Fibroblast of lung (primary cell): ENCODE data around the gene ATG14. TPM values are rescaled to one million over a fixed set of nuclear protein-coding genes. Genes with fewer than 3 reads are reported as not detected.

ENCODE experiments used
- DNase-seq, 2 donors: peaks; one replicate each; pipeline versions ENCODE4 v3.0.0 to v3.0.0-alpha.2; 2010; ENCODE audit warnings: low read depth in 2 of 2
- H2AFZ ChIP-seq: 2 replicates; pipeline ENCODE4 v1.5.1; 2012; ENCODE audit warnings: low read length, control low read depth, inconsistent platforms
- H3K27ac ChIP-seq: 2 replicates; pipeline ENCODE4 v1.5.1; 2011; ENCODE audit warnings: low read length, control low read depth; ENCODE audit not compliant: insufficient read depth
- H3K27me3 ChIP-seq: 2 replicates; pipeline ENCODE4 v1.5.1; 2011; ENCODE audit warnings: mild to moderate bottlenecking, low read length; ENCODE audit not compliant: control insufficient read depth, insufficient read depth
- H3K36me3 ChIP-seq: 2 replicates; pipeline ENCODE4 v1.5.1; 2011; ENCODE audit warnings: low read length; ENCODE audit not compliant: control insufficient read depth, insufficient read depth
- H3K4me1 ChIP-seq: 2 replicates; pipeline ENCODE4 v1.5.1; 2011; ENCODE audit warnings: low read length; ENCODE audit not compliant: control insufficient read depth, insufficient read depth; ENCODE audit errors: extremely low read depth
- H3K4me2 ChIP-seq: 2 replicates; pipeline ENCODE4 v1.5.1; 2011; ENCODE audit warnings: low read length, control low read depth; ENCODE audit not compliant: insufficient read depth; ENCODE audit errors: extremely low read depth
- H3K4me3 ChIP-seq, 4 experiments: fragments of 200-600 bp in 1 of 4; sonication (generic) in 1 of 4; replicated peaks in 1 of 4; 2 replicates each; pipeline ENCODE4 v1.5.1; 2011 to 2016; ENCODE audit warnings: low read length in 4 of 4, low read depth in 3 of 4, mild to moderate bottlenecking in 3 of 4, control low read depth in 2 of 4, inconsistent platforms in 1 of 4, mixed read lengths in 1 of 4; ENCODE audit not compliant: insufficient read depth in 1 of 4; ENCODE audit errors: control extremely low read depth in 1 of 4
- H3K79me2 ChIP-seq: 2 replicates; pipeline ENCODE4 v1.5.1; 2012; ENCODE audit warnings: mild to moderate bottlenecking, low read length, inconsistent platforms; ENCODE audit not compliant: control insufficient read depth, insufficient read depth
- H3K9ac ChIP-seq: 2 replicates; pipeline ENCODE4 v1.5.1; 2011; ENCODE audit warnings: mild to moderate bottlenecking, low read length, control low read depth; ENCODE audit not compliant: insufficient read depth
- H3K9me3 ChIP-seq: 2 replicates; pipeline ENCODE4 v1.5.1; 2012; ENCODE audit warnings: low read depth, low read length; ENCODE audit not compliant: control insufficient read depth, insufficient read depth
- H4K20me1 ChIP-seq: 2 replicates; pipeline ENCODE4 v1.5.1; 2011; ENCODE audit warnings: low read length; ENCODE audit not compliant: control insufficient read depth, insufficient read depth; ENCODE audit errors: extremely low read depth
- EZH2 ChIP-seq: IDR thresholded peaks from 2 replicates; pipeline ENCODE4 v1.5.1; 2012; ENCODE audit warnings: low read length, control low read depth, mild to moderate bottlenecking; ENCODE audit errors: missing control alignments
- polyA plus RNA-seq, 2 donors: library from polyadenylated mRNA; depleted of rRNA in 1 of 2; stranded (reverse) in 1 of 2; unstranded in 1 of 2; fragments of >200 nt; gene quantifications; 2 replicates each; pipeline ENCODE4 v1.2.1, GENCODE V29; 2011 to 2012; ENCODE audit warnings: missing spikeins in 1 of 2
- total RNA-seq: library from RNA; depleted of rRNA; stranded (reverse); fragments of >200 nt; gene quantifications from 2 replicates; pipeline ENCODE4 v1.2.1, GENCODE V29; 2014
- TF ChIP-seq, protein P1 (sequence below), 2 donors: IDR thresholded peaks in 1 of 2; conservative IDR thresholded peaks in 1 of 2; 1 replicate in 1 of 2; 2 replicates in 1 of 2; pipeline ENCODE4 v1.5.1; 2011 to 2012; ENCODE audit warnings: low read length in 2 of 2, control low read depth in 1 of 2, inconsistent platforms in 1 of 2, low read depth in 1 of 2, mild to moderate bottlenecking in 1 of 2

ATG14 gene
- total and polyA plus RNA-seq, 2 donors (not counting 1 experiment from before 2014, with no cell fraction given) = 9.9 to 21.6 TPM

DNA sequence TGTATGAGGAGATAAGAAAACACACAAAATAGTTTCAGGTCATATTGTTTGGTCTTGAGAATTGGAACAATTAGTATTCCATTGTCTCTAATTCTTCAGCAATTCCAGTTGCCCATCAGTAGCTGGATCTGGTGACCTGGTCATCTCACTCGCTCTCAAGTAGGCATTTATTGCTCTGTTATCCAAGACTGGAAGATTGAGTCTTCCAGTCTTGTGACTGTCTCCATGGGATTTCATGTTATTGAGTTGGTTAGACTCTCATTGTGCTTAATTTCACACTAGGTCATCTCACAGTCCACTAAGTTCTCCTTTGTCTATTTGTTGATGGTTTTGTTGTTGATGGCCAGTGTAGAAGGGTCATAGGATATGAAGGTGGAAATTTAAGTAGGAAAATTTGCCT, 92.9 kb downstream of the ATG14 start:
- Histone ChIP-seq H3K9me3 (no peaks in the 10 kb centered on the region), H3K4me1 (no peaks in the 10 kb centered on the region), H3K27me3 (no peaks in the 10 kb centered on the region), H3K27ac (no peak overlapping the region), H3K79me2 (no peaks in the 10 kb centered on the region), H3K36me3 (no peaks in the 10 kb centered on the region), H2AFZ (no peak overlapping the region), H3K9ac (no peak overlapping the region), H3K4me3 (no peak overlapping the region), H4K20me1 (no peaks in the 10 kb centered on the region), H3K4me2 (no peak overlapping the region)
- DNase-seq = no peak
- TF ChIP-seq EZH2 = no peak
- TF ChIP-seq, protein P1, sequence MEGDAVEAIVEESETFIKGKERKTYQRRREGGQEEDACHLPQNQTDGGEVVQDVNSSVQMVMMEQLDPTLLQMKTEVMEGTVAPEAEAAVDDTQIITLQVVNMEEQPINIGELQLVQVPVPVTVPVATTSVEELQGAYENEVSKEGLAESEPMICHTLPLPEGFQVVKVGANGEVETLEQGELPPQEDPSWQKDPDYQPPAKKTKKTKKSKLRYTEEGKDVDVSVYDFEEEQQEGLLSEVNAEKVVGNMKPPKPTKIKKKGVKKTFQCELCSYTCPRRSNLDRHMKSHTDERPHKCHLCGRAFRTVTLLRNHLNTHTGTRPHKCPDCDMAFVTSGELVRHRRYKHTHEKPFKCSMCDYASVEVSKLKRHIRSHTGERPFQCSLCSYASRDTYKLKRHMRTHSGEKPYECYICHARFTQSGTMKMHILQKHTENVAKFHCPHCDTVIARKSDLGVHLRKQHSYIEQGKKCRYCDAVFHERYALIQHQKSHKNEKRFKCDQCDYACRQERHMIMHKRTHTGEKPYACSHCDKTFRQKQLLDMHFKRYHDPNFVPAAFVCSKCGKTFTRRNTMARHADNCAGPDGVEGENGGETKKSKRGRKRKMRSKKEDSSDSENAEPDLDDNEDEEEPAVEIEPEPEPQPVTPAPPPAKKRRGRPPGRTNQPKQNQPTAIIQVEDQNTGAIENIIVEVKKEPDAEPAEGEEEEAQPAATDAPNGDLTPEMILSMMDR (conservative IDR thresholded peaks at IDR 0.05 in 1 of 2, IDR thresholded peaks at IDR 0.05 in 1 of 2; ENCODE audit: low read depth in 1 of 2, low read length in 2 of 2) = no peak

DNA sequence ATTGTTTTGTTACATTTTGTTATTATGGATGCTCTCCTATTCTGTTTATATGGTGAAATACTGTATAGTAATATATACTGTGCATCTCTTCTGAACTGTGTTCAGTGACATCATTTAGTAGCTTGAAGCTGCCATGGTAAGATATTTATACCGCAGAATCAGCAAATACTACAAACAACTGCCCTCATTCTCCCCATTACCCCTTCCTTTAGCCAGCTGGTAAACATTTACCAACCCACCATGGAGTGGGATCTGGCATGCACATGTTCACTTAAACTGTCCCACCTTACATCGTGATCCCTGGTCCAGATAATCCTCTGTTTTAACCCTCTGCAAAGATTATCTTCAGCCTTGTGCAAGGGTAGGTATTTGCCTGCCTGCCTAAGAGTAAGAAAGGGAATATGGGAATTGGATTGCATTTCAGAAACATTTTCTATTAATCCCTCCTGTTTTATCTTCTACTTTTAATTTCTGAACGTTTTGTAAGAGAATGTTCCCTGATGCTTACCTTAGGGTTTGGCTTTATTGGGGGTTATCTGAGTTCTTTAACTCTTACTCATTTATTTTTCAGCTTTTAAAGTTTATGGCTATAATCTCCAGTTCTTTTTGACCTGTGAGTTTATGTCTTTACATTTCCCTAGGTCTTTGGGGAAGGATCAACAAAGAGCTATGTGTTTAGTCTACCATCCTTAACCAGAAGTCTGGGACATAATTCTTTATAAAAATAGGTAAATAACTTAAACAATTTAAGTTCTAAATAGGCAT, 93.9 kb downstream of the ATG14 start:
- H3K9me3 ChIP-seq = no peaks in the 10 kb centered on the region
- no peak overlapping the region for H3K4me2 ChIP-seq
- no peaks in the 10 kb centered on the region for H4K20me1 ChIP-seq
- H3K4me3 ChIP-seq = no peak overlapping the region
- H2AFZ ChIP-seq = no peak overlapping the region
- no peaks in the 10 kb centered on the region for H3K79me2 ChIP-seq
- H3K27ac ChIP-seq = no peak overlapping the region
- DNase-seq = no peak
- H3K27me3 ChIP-seq = no peaks in the 10 kb centered on the region
- H3K4me1 ChIP-seq = no peaks in the 10 kb centered on the region
- no peak overlapping the region for H3K9ac ChIP-seq
- no peak for TF ChIP-seq EZH2
- TF ChIP-seq, protein P1 (conservative IDR thresholded peaks at IDR 0.05 in 1 of 2, IDR thresholded peaks at IDR 0.05 in 1 of 2; ENCODE audit: low read depth in 1 of 2, low read length in 2 of 2) = no peak
- H3K36me3 ChIP-seq = no peaks in the 10 kb centered on the region

GRCh38 chr14:55316564-55316963, 95.1 kb downstream of the ATG14 start:
- no peak overlapping the region for H3K9ac ChIP-seq
- peaks cover 1% of the 10 kb centered on the region for H3K79me2 ChIP-seq
- no peak overlapping the region for H3K4me3 ChIP-seq
- TF ChIP-seq, protein P1 (conservative IDR thresholded peaks at IDR 0.05 in 1 of 2, IDR thresholded peaks at IDR 0.05 in 1 of 2; ENCODE audit: low read depth in 1 of 2, low read length in 2 of 2) = no peak
- TF ChIP-seq EZH2 = no peak
- H3K9me3 ChIP-seq = no peaks in the 10 kb centered on the region
- no peaks in the 10 kb centered on the region for H3K27me3 ChIP-seq
- H2AFZ ChIP-seq = no peak overlapping the region
- no peaks in the 10 kb centered on the region for H4K20me1 ChIP-seq
- no peak for DNase-seq
- no peak overlapping the region for H3K4me2 ChIP-seq
- no peak overlapping the region for H3K27ac ChIP-seq
- H3K4me1 ChIP-seq = no peaks in the 10 kb centered on the region
- H3K36me3 ChIP-seq = no peaks in the 10 kb centered on the region

Other genes with a start within 250 kb of the ATG14 start
- gene DLGAP5, start 220.2 kb downstream of the ATG14 start, total RNA-seq = 0.77 and 8.1 TPM in 2 replicates
- gene DLGAP5, start 220.2 kb downstream of the ATG14 start, polyA plus RNA-seq = 10.5 and 31.2 TPM in 2 replicates
- 23.4 and 29.1 TPM in 2 replicates for gene FBXO34, start 140.4 kb downstream of the ATG14 start, total RNA-seq
- gene FBXO34, start 140.4 kb downstream of the ATG14 start, polyA plus RNA-seq = 17.3 and 20.8 TPM in 2 replicates
- gene TBPL2, start 28.8 kb upstream of the ATG14 start, total RNA-seq = not detected in 2 replicates
- gene TBPL2, start 28.8 kb upstream of the ATG14 start, polyA plus RNA-seq = not detected in 2 replicates
- gene KTN1, start 168.4 kb upstream of the ATG14 start, total RNA-seq = 157 and 164 TPM in 2 replicates
- gene KTN1, start 168.4 kb upstream of the ATG14 start, polyA plus RNA-seq = 90.7 and 126 TPM in 2 replicates